Esophagus mucosa (tissue), 1 donor: ENCODE results near the gene GTPBP6. TPM values are rescaled to one million over a fixed set of nuclear protein-coding genes. Genes with fewer than 3 reads are reported as not detected.
"Not testable (repeated sequence)": the region's sequence is repeated elsewhere in the genome, so short reads cannot be mapped to it uniquely, and the experiment has no call there.

ENCODE experiments used
- ATAC-seq: fragments of 200-7000 bp; cut with Tn5 transposase; one replicate; pipeline ENCODE4 v1.9.1; 2020
- total RNA-seq: library from RNA; stranded (reverse); gene quantifications from one replicate; pipeline ENCODE4 v1.2.4, GENCODE V29; 2023
- donor health status: DM: yes; HTN: yes; CAD: no.

Gene GTPBP6
- total RNA-seq, 1 donor from 2014 or later: 35.3 TPM

- ATAC-seq: no peak
These were observed 3.6 kb downstream of the GTPBP6 start for GRCh38 chrX:314781-315595.

GRCh38 chrX:314049-314448 lies 4.5 kb downstream of the GTPBP6 start:
- ATAC-seq: no peak

GRCh38 chrX:313546-313945 lies 5.0 kb downstream of the GTPBP6 start:
- ATAC-seq: no peak

- no peak for ATAC-seq
These were observed 5.8 kb downstream of the GTPBP6 start for GRCh38 chrX:312621-313331.

GRCh38 chrX:311156-312129 lies 7.2 kb downstream of the GTPBP6 start:
- ATAC-seq: peak; percentile 24

GRCh38 chrX:310621-311155 lies 7.9 kb downstream of the GTPBP6 start:
- no peak for ATAC-seq

GRCh38 chrX:308821-309520 lies 9.6 kb downstream of the GTPBP6 start:
- no peak for ATAC-seq

GRCh38 chrX:307261-308111 lies 11.1 kb downstream of the GTPBP6 start:
- ATAC-seq: peak; percentile 22

GRCh38 chrX:306614-307251 lies 11.9 kb downstream of the GTPBP6 start:
- not testable (repeated sequence) for ATAC-seq

GRCh38 chrX:305781-306613 lies 12.6 kb downstream of the GTPBP6 start:
- ATAC-seq: not testable (repeated sequence)

- ATAC-seq: no peak
These were observed 15.6 kb downstream of the GTPBP6 start for GRCh38 chrX:302975-303374.

- ATAC-seq: peak; percentile 33
These were observed 18.3 kb downstream of the GTPBP6 start for GRCh38 chrX:300334-300733.

GRCh38 chrX:298993-299392 lies 19.6 kb downstream of the GTPBP6 start:
- ATAC-seq: peak; percentile 15

GRCh38 chrX:295136-295535 lies 23.5 kb downstream of the GTPBP6 start:
- no peak for ATAC-seq

- no peak for ATAC-seq
These were observed 25.4 kb downstream of the GTPBP6 start for GRCh38 chrX:292900-293897.

- ATAC-seq: no peak
These were observed 27.1 kb downstream of the GTPBP6 start for GRCh38 chrX:291411-291901.

GRCh38 chrX:290476-291166 lies 28.0 kb downstream of the GTPBP6 start:
- no peak for ATAC-seq
